ENCODE results near the gene PANX2. TPM values are rescaled to one million over a fixed set of nuclear protein-coding genes. Genes with fewer than 3 reads are reported as not detected.
A peak's percentile ranks its signal among the peaks of the same experiment; 100 is the strongest.
"Not testable (repeated sequence)": the region's sequence is repeated elsewhere in the genome, so short reads cannot be mapped to it uniquely, and the experiment has no call there.

Gene PANX2
- polyA plus RNA-seq, 3 donors: 1.3 to 2.5 (median 2.5) TPM

GRCh38 chr22:50197000-50197800, 26.7 kb downstream of the PANX2 start:
- no peak for DNase-seq

DNA sequence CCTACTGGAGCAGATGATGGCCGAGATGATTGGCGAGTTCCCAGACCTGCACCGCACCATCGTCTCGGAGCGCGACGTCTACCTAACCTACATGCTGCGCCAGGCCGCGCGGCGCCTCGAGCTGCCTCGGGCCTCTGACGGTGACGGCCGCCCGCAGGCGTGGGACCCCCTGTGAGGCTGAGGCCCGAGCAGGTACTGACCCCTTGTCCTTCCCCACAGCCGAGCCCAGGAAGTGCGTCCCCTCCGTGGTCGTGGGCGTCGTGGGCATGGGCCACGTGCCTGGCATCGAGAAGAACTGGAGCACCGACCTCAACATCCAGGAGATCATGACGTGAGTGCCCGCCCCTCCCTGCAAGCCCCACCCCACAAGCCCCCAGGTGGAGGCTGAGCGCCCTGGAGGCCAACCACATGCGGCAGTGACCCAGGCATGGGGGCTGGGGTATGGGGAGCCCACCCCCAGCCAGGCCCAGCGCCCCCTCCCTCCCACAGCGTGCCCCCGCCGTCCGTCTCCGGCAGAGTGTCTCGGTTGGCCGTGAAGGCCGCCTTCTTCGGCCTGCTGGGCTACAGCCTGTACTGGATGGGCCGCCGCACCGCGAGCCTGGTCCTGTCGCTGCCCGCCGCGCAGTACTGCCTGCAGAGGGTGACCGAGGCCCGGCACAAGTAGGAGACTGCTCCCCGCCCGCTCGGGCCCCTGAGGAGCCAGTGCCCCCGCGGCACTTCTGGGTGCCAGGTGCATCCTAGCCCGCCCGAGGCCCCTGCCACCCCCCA, 27.5 kb downstream of the PANX2 start:
- DNase-seq: no peak

DNA sequence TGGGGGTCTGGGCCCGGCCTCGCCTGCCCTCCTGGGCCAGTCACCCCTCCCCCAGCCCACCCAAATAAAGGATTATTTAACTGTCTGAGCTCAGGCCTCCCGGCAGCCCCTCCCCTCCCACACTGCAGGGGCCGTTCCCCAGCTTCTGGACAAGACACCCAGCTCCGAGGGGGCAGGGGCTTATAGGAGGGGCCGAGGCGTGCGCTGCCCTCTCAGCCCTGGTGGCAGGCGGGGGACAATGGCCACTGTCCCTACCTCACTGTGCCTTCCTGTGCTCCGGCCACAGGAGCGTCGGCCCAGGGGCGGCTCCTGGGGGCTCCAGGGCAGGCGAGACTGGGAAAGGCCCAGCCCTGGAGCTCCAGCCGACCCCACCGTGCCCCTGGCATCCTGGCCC, 28.1 kb downstream of the PANX2 start:
- DNase-seq: no peak

DNA sequence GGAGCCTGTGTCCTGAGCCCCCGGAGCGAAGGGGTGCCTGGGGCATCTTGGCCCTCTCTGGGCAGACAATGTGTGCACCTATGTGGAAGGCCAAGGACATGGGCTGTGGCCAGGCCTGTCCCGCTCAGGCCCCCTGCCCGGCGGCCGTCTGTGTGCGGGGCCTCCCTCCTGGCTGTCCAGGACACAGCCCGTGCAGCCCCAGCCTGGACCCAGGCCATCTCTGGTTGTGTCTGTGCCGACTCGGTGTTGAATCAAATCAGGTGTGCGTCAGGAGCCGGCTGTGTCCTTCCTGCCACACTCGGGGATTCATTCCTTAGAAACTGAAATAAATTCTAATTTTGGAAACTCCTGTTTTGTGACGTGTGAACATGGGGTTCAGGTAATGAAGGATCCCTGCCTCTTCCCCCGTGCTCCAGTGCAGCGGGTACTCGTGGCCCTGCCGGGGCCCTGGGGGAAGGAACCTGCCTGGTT, 28.8 kb downstream of the PANX2 start:
- DNase-seq: no peak

- no peak for DNase-seq
Observed at GRCh38 chr22:50199829-50200460, 29.4 kb downstream of the PANX2 start.

- DNase-seq: peak; percentile 85
Observed at GRCh38 chr22:50200461-50201190, 30.1 kb downstream of the PANX2 start, which contains the start of gene SELENOO. Gene SELENOO, plus strand, starts transcription at chr22:50201011. Its CDS starts 26 bp downstream, at chr22:50201037.

- no peak for DNase-seq
Observed at GRCh38 chr22:50201191-50202129, 30.9 kb downstream of the PANX2 start.

- DNase-seq: no peak
Observed at GRCh38 chr22:50202130-50202666, 31.7 kb downstream of the PANX2 start.

GRCh38 chr22:50203288-50203687, 32.8 kb downstream of the PANX2 start:
- no peak for DNase-seq

DNA sequence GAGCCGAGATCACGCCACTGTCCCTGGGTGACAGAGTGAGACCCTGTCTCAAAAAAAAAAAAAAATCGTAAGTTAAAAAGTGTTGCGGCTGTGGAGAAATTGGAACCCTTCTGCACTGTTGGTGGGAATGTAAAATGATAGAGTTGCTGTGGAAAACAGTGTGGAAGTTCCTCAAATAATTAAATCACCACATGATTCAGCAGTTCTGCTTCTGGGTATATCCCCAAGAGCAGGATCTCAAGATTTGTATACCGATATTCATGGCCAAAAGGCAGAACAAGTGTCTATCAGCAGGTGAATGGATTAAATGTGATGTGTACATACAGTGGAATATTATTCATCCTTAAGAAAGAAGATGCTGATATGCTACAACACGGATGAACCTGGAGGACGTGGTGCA, 34.0 kb downstream of the PANX2 start:
- no peak for DNase-seq

DNA sequence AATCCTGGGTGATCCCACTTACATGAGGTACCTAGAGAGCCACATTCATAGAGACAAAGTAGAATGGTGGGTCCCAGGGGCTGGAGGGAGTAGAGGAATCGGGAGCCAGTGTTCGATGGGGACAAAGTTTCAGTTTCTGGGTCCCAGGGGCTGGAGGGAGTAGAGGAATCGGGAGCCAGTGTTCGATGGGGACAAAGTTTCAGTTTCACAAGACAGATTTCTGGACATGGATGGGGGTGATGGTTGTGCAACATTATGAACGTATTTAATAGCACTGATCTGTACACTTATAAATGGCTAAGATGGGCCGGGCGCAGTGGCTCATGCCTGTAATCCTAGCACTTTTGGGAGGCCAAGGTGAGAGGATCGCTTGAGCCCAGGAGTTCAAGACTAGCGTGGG, 34.5 kb downstream of the PANX2 start:
- DNase-seq: not testable (repeated sequence)

- no peak for DNase-seq
Observed at GRCh38 chr22:50205781-50206569, 35.4 kb downstream of the PANX2 start.

DNA sequence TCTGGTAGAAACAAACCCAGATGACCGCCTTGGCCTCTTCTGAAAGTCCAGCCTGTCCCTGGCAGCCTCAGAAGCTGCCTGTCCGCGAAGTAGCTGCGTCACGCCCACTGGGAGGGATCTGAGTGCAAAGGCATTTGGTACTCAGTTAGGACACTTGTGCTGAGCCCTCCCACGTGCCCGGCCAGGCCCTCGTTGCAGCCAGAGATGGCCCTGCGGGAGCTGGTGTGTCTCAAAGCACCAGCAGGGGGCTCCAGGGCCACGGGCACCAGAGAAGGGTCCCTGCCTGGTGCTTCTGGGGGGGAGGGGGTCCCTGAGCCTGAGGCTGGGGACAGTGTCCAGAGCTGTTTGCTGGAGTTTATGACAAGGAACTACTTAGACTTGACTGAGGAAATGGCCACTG, 36.1 kb downstream of the PANX2 start:
- DNase-seq: no peak

GRCh38 chr22:50207383-50208140, 37.0 kb downstream of the PANX2 start:
- DNase-seq: no peak

DNA sequence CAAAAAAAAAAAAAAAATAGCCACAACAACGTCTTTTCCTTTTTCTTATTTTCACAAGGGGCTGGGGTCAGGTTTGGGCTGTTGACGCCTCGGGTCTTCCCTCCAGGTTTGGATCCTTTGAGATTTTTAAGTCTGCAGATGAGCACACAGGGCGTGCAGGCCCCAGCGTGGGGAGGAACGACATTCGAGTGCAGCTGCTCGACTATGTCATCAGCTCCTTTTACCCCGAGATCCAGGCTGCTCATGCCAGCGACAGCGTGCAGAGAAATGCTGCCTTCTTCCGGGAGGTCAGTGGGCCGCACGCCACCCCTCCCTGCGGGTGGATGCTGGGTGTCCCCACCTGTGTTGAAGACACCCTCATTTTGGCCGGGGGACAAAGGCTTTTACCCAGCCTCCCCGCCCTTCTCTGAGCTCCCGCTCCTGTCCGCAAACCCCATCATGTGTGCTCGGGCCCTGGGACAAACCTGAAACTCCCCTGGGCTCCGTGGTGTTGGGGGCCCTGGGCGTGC, 38.0 kb downstream of the PANX2 start:
- no peak for DNase-seq

- DNase-seq: no peak
Observed at GRCh38 chr22:50208939-50209892, 38.7 kb downstream of the PANX2 start.

DNA sequence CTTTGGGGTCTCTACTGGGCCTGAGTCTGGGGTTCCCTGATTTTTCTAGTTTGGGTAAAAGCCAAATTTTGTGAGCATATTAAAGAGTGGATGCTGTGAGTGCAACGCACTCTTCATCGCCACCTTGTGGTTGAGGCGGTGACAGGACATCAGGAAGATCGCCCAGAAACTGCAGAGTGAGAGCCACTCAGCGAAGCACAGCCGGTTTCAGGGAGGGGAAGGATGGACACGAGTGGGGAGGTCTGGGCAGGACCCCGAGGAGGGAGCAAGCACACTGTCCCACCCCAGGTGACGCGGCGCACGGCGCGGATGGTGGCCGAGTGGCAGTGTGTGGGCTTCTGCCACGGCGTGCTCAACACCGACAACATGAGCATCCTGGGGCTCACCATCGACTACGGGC, 39.4 kb downstream of the PANX2 start:
- DNase-seq: no peak

Data from renal pelvis (tissue), 4 donors.